Glutamatergic neuron (in vitro differentiated cells): ENCODE measurements around the gene C5orf22. TPM values are rescaled to one million over a fixed set of nuclear protein-coding genes. Genes with fewer than 3 reads are reported as not detected.
"Not testable (repeated sequence)": the region's sequence is repeated elsewhere in the genome, so short reads cannot be mapped to it uniquely, and the experiment has no call there.

Experiments
- DNase-seq: peaks from one replicate; pipeline ENCODE4 v3.0.0; 2022
- H3K27ac Mint-ChIP-seq: one replicate; pipeline ENCODE4 v1.8.0; 2020; ENCODE audit warnings: mild to moderate bottlenecking, mixed read lengths, inconsistent platforms; ENCODE audit not compliant: unreplicated experiment
- H3K27me3 Mint-ChIP-seq: one replicate; pipeline ENCODE4 v1.8.0; 2020; ENCODE audit warnings: mild to moderate bottlenecking, moderate library complexity, mixed read lengths, inconsistent platforms; ENCODE audit not compliant: unreplicated experiment
- H3K36me3 Mint-ChIP-seq: one replicate; pipeline ENCODE4 v1.8.0; 2020; ENCODE audit warnings: mild to moderate bottlenecking, mixed read lengths, inconsistent platforms; ENCODE audit not compliant: unreplicated experiment
- H3K4me1 Mint-ChIP-seq: one replicate; pipeline ENCODE4 v1.8.0; 2020; ENCODE audit warnings: mild to moderate bottlenecking, low read depth, mixed read lengths, inconsistent platforms; ENCODE audit not compliant: unreplicated experiment
- H3K4me3 Mint-ChIP-seq: one replicate; pipeline ENCODE4 v1.8.0; 2020; ENCODE audit warnings: mild to moderate bottlenecking, mixed read lengths, inconsistent platforms; ENCODE audit not compliant: unreplicated experiment
- H3K9me3 Mint-ChIP-seq: one replicate; pipeline ENCODE4 v1.8.0; 2020; ENCODE audit warnings: mild to moderate bottlenecking, moderate library complexity, mixed read lengths, inconsistent platforms; ENCODE audit not compliant: unreplicated experiment
- total RNA-seq: library from RNA; stranded (reverse); fragmentation: NEBNext Ultra II Directional; extraction: Animal tissue kit (Norgen Biotek cat#: 25700); gene quantifications from one replicate; pipeline ENCODE4 v1.2.1, GENCODE V29; 2021; ENCODE audit not compliant: unreplicated experiment
- TF ChIP-seq, protein P1 (sequence below): fragments of 200-600 bp; sonication (generic); IDR thresholded peaks from one replicate; pipeline ENCODE4 v1.5.0; 2021; ENCODE audit not compliant: partially characterized antibody, unreplicated experiment

The C5orf22 gene
- total RNA-seq, 1 donor from 2014 or later, result 26.5 TPM

DNA sequence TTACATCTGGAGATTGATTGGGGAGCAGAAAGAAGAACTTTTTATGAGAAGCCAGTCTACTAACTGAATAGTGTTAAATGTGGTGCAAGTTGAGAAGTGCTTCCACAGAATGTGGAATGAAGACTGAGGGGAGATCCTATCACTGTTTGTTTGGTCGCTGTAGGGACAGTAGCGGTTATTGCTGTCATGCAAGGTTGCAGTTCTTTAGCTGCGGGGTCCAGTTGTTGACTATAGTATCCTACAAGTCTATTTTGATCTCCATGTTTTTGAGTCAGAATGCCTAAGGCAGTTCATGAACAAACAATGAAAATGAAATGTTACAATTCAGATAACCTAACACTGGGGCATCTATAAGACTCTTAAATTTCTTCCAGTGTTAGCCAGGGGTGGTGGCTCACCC, 61.6 kb downstream of the C5orf22 start:
- Mint-ChIP-seq H3K4me1 (no peaks in the 10 kb centered on the region), H3K36me3 (no peaks in the 10 kb centered on the region), H3K27me3 (peaks cover 1% of the 10 kb centered on the region), H3K9me3 (no peaks in the 10 kb centered on the region), H3K4me3 (no peak overlapping the region), H3K27ac (no peak overlapping the region)
- DNase-seq, result no peak
- TF ChIP-seq, protein P1, sequence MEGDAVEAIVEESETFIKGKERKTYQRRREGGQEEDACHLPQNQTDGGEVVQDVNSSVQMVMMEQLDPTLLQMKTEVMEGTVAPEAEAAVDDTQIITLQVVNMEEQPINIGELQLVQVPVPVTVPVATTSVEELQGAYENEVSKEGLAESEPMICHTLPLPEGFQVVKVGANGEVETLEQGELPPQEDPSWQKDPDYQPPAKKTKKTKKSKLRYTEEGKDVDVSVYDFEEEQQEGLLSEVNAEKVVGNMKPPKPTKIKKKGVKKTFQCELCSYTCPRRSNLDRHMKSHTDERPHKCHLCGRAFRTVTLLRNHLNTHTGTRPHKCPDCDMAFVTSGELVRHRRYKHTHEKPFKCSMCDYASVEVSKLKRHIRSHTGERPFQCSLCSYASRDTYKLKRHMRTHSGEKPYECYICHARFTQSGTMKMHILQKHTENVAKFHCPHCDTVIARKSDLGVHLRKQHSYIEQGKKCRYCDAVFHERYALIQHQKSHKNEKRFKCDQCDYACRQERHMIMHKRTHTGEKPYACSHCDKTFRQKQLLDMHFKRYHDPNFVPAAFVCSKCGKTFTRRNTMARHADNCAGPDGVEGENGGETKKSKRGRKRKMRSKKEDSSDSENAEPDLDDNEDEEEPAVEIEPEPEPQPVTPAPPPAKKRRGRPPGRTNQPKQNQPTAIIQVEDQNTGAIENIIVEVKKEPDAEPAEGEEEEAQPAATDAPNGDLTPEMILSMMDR, result no peak

GRCh38 chr5:31596354-31596753, 64.3 kb downstream of the C5orf22 start:
- Mint-ChIP-seq H3K27ac (no peak overlapping the region), H3K4me3 (no peak overlapping the region), H3K36me3 (no peaks in the 10 kb centered on the region), H3K4me1 (no peaks in the 10 kb centered on the region), H3K9me3 (no peaks in the 10 kb centered on the region), H3K27me3 (no peaks in the 10 kb centered on the region)
- TF ChIP-seq, protein P1, result no peak
- no peak for DNase-seq

GRCh38 chr5:31598640-31599611, 66.8 kb downstream of the C5orf22 start:
- no peaks in the 10 kb centered on the region for H3K27me3 Mint-ChIP-seq
- no peak overlapping the region for H3K27ac Mint-ChIP-seq
- DNase-seq, result no peak
- H3K4me3 Mint-ChIP-seq, result no peak overlapping the region
- TF ChIP-seq, protein P1, result no peak
- peaks cover 1% of the 10 kb centered on the region for H3K4me1 Mint-ChIP-seq
- no peaks in the 10 kb centered on the region for H3K9me3 Mint-ChIP-seq
- no peaks in the 10 kb centered on the region for H3K36me3 Mint-ChIP-seq

- not testable (repeated sequence) for H3K36me3 Mint-ChIP-seq, H3K27ac Mint-ChIP-seq, H3K9me3 Mint-ChIP-seq, DNase-seq, H3K4me3 Mint-ChIP-seq, H3K27me3 Mint-ChIP-seq
- H3K4me1 Mint-ChIP-seq, result peaks cover 12% of the 10 kb centered on the region
Observed at GRCh38 chr5:31602305-31602704, 70.2 kb downstream of the C5orf22 start.

DNA sequence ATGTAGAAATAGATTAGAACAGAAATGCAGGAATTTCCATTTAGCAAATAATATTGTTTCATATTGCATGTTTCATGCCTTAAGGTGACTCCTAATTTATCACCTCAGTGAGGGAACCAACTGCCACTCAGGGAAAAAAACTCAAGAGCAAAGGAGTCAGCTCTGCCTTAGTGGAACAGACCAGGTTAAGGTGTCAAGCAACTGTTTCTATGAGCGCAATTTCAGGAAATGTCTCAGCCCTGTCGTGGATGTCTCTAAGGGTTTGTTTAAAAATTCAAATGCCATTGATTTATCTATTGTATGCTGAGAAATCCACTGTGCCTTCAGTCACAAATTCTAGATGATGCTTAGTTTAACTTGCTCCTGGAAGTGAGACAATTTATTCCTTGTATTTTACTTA, 72.1 kb downstream of the C5orf22 start:
- TF ChIP-seq, protein P1, result no peak
- no peak for DNase-seq
- H3K9me3 Mint-ChIP-seq, result no peaks in the 10 kb centered on the region
- H3K27me3 Mint-ChIP-seq, result no peaks in the 10 kb centered on the region
- H3K4me1 Mint-ChIP-seq, result peaks cover 12% of the 10 kb centered on the region
- H3K27ac Mint-ChIP-seq, result no peak overlapping the region
- no peaks in the 10 kb centered on the region for H3K36me3 Mint-ChIP-seq
- no peak overlapping the region for H3K4me3 Mint-ChIP-seq
